Ascending aorta (tissue), 2 donors: ENCODE data around the gene STARD13. TPM values are rescaled to one million over a fixed set of nuclear protein-coding genes. Genes with fewer than 3 reads are reported as not detected.
A peak's percentile ranks its signal among the peaks of the same experiment; 100 is the strongest.

Experiments used
- DNase-seq, 2 donors: peaks; one replicate each; pipeline ENCODE4 v3.0.0-alpha.2; 2019; ENCODE audit warnings: low spot score in 2 of 2
- H3K27ac ChIP-seq, 2 donors: fragments of 200-600 bp; sonication (generic); one replicate each; pipeline ENCODE4 v1.5.1; 2016 to 2017; ENCODE audit warnings: mild to moderate bottlenecking in 1 of 2
- H3K27me3 ChIP-seq: fragments of 200-600 bp; sonication (generic); one replicate; pipeline ENCODE4 v1.5.1; 2017
- H3K36me3 ChIP-seq, 2 donors: fragments of 200-600 bp; sonication (generic); one replicate each; pipeline ENCODE4 v1.5.1; 2016
- H3K4me1 ChIP-seq, 2 donors: fragments of 200-600 bp; sonication (generic); one replicate each; pipeline ENCODE4 v1.5.1; 2016 to 2017; ENCODE audit warnings: mild to moderate bottlenecking in 1 of 2
- H3K4me3 ChIP-seq, 2 donors: fragments of 200-600 bp; sonication (generic); one replicate each; pipeline ENCODE4 v1.5.1; 2016 to 2017; ENCODE audit warnings: mild to moderate bottlenecking in 1 of 2
- H3K9me3 ChIP-seq, 2 donors: fragments of 200-600 bp; sonication (generic); one replicate each; pipeline ENCODE4 v1.5.1; 2016
- intact Hi-C: fragments of 100-400 bp; cut with DNase I; formaldehyde crosslinking; loops from one replicate; pipeline ENCODE4 v1.15.1; 2023
- total RNA-seq: library from RNA; depleted of rRNA; stranded (reverse); fragments of >200 nt; gene quantifications from one replicate; pipeline ENCODE4 v1.1.0, GENCODE V29; 2016
- TF ChIP-seq, protein P1 (sequence below), 3 experiments: fragments of 200-600 bp in 2 of 3; fragments of 450-650 bp in 1 of 3; sonication (generic) in 2 of 3; IDR thresholded peaks; one replicate each; pipeline ENCODE4 v1.5.1; 2016 to 2019; ENCODE audit warnings: antibody characterized with exemption in 3 of 3, mild to moderate bottlenecking in 1 of 3, moderate library complexity in 1 of 3

The STARD13 gene
- total RNA-seq, 1 donor from 2014 or later: 34.6 TPM

DNA sequence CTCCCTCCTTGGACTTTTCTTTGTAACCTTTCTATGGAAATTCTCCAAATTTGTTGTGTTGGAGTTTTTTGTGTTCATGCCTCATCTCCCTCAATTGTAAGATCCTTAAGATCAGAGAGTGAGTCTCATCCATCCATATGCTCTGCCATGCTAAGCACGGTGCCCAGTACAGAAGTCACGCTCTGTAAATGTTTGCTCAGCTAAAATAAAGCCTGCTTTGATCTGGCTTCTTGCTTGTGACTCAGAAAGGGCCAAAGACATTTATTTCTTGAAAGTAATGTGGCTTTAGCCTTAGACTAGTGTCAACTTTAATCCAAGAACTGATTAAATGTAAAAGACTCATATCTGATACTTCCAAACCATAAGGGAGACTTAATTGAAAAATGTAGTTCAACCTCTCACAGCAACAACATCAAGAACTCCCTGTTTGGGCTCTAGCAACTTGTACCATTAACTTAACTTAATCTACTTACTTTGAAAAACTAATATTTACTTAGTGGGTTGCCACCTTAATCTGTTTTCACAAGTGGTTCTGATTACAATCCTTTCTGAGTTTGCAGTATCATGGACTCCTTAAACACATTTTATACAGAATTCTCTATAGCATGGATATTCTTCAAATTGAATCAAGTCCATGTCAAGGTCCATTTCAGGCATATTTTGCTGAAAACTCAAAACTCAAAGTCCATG lies 169.1 kb downstream of the STARD13 start:
- TF ChIP-seq, protein P1, sequence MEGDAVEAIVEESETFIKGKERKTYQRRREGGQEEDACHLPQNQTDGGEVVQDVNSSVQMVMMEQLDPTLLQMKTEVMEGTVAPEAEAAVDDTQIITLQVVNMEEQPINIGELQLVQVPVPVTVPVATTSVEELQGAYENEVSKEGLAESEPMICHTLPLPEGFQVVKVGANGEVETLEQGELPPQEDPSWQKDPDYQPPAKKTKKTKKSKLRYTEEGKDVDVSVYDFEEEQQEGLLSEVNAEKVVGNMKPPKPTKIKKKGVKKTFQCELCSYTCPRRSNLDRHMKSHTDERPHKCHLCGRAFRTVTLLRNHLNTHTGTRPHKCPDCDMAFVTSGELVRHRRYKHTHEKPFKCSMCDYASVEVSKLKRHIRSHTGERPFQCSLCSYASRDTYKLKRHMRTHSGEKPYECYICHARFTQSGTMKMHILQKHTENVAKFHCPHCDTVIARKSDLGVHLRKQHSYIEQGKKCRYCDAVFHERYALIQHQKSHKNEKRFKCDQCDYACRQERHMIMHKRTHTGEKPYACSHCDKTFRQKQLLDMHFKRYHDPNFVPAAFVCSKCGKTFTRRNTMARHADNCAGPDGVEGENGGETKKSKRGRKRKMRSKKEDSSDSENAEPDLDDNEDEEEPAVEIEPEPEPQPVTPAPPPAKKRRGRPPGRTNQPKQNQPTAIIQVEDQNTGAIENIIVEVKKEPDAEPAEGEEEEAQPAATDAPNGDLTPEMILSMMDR (IDR thresholded peaks at IDR 0.05): no peak
- H3K4me1 ChIP-seq: peaks cover 0 to 16% of the 10 kb centered on the region in 2 donors
- H3K9me3 ChIP-seq: no peaks in the 10 kb centered on the region
- no peaks in the 10 kb centered on the region for H3K27me3 ChIP-seq
- no peak for DNase-seq
- H3K27ac ChIP-seq: no peak overlapping the region
- H3K36me3 ChIP-seq: peaks cover 35 to 60% of the 10 kb centered on the region in 2 donors
- H3K4me3 ChIP-seq: no peak overlapping the region
- intact Hi-C loops: loop anchor here (10.0 kb wide), 1 partner anchor 498 kb away; no protein-coding TSS in a partner anchor

DNA sequence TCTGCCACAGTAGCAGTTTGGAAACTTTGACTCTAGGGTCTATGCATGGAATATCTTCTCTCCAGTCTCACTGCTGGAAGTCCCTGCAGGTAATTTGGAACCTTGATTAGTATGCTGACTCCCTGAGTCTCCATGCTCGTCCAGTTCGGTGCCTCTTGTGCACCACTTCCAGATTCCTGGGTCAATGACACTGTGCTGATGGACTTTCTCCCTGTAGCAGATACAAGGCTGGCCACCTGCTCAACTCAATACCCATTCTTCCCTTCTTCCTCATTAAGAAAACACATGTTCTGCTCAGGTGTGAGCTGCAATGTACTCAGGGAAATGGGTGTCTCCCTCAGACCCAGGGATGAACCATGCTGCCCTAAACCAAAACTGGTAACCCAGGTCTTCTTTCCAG lies 170.3 kb downstream of the STARD13 start:
- no peaks in the 10 kb centered on the region for H3K27me3 ChIP-seq
- DNase-seq: no peak
- TF ChIP-seq, protein P1 (IDR thresholded peaks at IDR 0.05): no peak
- no peaks in the 10 kb centered on the region for H3K9me3 ChIP-seq
- no peak overlapping the region for H3K27ac ChIP-seq
- no peak overlapping the region for H3K4me3 ChIP-seq
- peaks cover 37 to 60% of the 10 kb centered on the region in 2 donors for H3K36me3 ChIP-seq
- intact Hi-C loops: loop anchor here (10.0 kb wide), 1 partner anchor 500 kb away; no protein-coding TSS in a partner anchor
- H3K4me1 ChIP-seq: peaks cover 7 to 27% of the 10 kb centered on the region in 2 donors

DNA sequence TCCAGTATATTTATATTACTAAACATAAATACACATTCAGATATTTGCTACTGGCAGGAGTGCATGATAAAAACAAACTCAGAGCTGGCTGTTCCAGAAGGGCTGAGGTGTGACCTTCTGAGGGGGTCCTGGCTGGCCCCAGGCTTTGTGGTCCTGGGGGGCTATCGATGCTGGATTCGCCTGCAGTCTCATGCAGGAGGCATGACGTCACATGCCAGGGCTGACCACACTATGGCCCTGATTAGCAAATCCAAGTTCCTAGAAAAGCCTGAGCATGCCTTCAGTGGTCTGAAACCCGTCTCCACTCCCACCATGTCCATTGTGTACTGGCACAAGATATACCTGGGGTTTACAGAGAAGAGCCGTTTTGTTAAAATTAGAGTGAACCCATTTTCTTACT lies 171.4 kb downstream of the STARD13 start:
- intact Hi-C loops: loop anchor here (5.0 to 10.0 kb wide), 2 partner anchors 428 to 501 kb away; no protein-coding TSS in a partner anchor
- Histone ChIP-seq H3K36me3 (peaks cover 43 to 51% of the 10 kb centered on the region in 2 donors), H3K4me3 (no peak overlapping the region), H3K27me3 (no peaks in the 10 kb centered on the region), H3K9me3 (no peaks in the 10 kb centered on the region), H3K27ac (no peak overlapping the region), H3K4me1 (peaks cover 17 to 35% of the 10 kb centered on the region in 2 donors)
- TF ChIP-seq, protein P1 (IDR thresholded peaks at IDR 0.05): no peak
- DNase-seq: no peak

DNA sequence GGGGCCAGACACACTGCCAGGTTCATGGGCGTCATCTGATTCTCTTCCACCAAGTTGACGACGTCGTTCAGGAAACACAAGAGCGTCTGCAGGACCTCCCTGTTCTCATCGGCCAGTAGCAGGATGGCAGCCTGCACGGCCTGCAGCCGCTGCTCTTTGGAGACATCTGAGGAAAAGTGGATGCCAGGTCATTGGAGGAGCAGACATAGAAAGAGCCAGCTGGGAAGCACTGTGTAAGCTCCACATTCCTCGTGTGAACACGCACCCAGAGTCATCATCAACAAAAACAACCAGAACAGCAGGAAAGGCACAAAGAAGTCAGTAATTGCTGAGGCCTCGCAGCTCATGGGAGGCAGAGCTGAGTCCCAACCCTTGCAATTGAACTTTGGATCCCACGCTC lies 172.8 kb downstream of the STARD13 start:
- DNase-seq: no peak
- Histone ChIP-seq H3K4me1 (peaks cover 21 to 43% of the 10 kb centered on the region in 2 donors), H3K36me3 (peaks cover 40 to 42% of the 10 kb centered on the region in 2 donors), H3K27ac (peak overlapping the region; percentile 64 to 81), H3K4me3 (no peak overlapping the region), H3K9me3 (no peaks in the 10 kb centered on the region), H3K27me3 (no peaks in the 10 kb centered on the region)
- intact Hi-C loops: loop anchor here (5.0 to 10.0 kb wide), 2 partner anchors 430 to 502 kb away; no protein-coding TSS in a partner anchor
- TF ChIP-seq, protein P1 (IDR thresholded peaks at IDR 0.05): no peak

DNA sequence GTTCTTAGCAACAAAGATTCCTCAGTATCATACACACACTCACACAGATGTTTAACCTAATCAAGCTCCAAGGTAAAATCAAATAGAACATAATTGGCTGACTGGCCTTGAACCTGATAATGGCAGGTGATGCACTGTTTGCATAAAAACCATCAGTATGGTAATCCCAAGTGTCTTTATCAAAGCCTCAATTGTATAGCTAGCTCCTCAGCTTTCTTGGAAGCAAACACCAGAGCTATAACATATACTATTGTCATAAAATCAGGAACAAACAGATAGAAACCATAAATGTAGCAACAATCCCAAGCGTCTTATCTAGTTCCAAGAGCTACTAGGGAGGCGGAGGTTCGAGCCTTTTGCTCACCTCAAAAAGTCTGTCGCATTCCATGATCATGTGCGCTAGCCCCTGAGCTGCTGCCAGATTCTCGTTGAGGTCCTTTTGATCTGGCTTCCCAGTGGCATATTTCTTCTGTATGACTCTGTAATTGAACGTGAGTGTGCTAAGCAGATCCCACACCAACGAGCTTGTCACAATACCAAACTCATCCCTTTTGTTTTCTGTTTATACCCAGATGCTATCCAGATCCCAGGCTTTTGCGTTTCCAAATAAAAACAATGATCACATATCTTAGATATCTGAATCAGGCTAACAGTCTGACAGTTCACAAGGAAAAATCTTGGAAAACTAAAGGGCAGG lies 174.0 kb downstream of the STARD13 start:
- H3K36me3 ChIP-seq: peaks cover 33 to 38% of the 10 kb centered on the region in 2 donors
- no peak overlapping the region for H3K4me3 ChIP-seq
- DNase-seq: no peak
- no peaks in the 10 kb centered on the region for H3K9me3 ChIP-seq
- peak overlapping the region; percentile 64 to 81 for H3K27ac ChIP-seq
- TF ChIP-seq, protein P1 (IDR thresholded peaks at IDR 0.05): peak in 1 of 3 experiments; percentile 6
- H3K27me3 ChIP-seq: no peaks in the 10 kb centered on the region
- H3K4me1 ChIP-seq: peaks cover 24 to 47% of the 10 kb centered on the region in 2 donors
- intact Hi-C loops: loop anchor here (2.0 to 10.0 kb wide), 3 partner anchors 41 to 503 kb away; no protein-coding TSS in a partner anchor
